K562 (cell line): ENCODE data around the gene EGF. TPM values are rescaled to one million over a fixed set of nuclear protein-coding genes. Genes with fewer than 3 reads are reported as not detected.

Source experiments
- HMGN3 ChIP-seq: IDR thresholded peaks from 2 replicates; pipeline ENCODE4 v1.6.1; 2011; ENCODE audit warnings: borderline replicate concordance, low read depth, mild to moderate bottlenecking, mixed read lengths, low read length; ENCODE audit not compliant: insufficient read length; ENCODE audit errors: extremely low read depth
- MTA3 ChIP-seq: fragments of 450-650 bp; formaldehyde crosslinking; IDR thresholded peaks from 2 replicates; pipeline ENCODE4 v1.6.1; 2017; ENCODE audit warnings: mild to moderate bottlenecking, borderline replicate concordance
- TEAD1 ChIP-seq, 2 experiments: fragments of 450-650 bp in 1 of 2; sonication (generic) in 1 of 2; formaldehyde crosslinking; IDR thresholded peaks; 2 replicates each; pipeline versions ENCODE4 v1.4.0 to v1.8.0; 2020 to 2022; ENCODE audit warnings: mild to moderate bottlenecking in 2 of 2, missing genetic modification reagents in 1 of 2
- TFAM ChIP-seq: fragments of 250-450 bp; sonication (Bioruptor Pico); conservative IDR thresholded peaks from 2 replicates; pipeline ENCODE4 v1.5.0; 2021; ENCODE audit warnings: mild to moderate bottlenecking, moderate library complexity
- polyA plus RNA-seq, 8 experiments: library from polyadenylated mRNA; depleted of rRNA in 4 of 8; stranded (reverse) in 5 of 8; unstranded in 3 of 8; fragments of >200 nt; fragmentation: Nextera tagmentation in 2 of 8; fragmentation: Illumina TruSeq in 1 of 8; extraction: Ambion mirVana in 2 of 8; extraction: Trizol in 1 of 8; gene quantifications; 2 replicates each; pipeline versions ENCODE4 v1.2.1 to v1.2.3, GENCODE V29; 2011 to 2014; ENCODE audit warnings: inconsistent platforms in 1 of 8, missing spikeins in 1 of 8
- total RNA-seq, 7 experiments: library from RNA; depleted of rRNA in 6 of 7; stranded (reverse); fragments of >200 nt in 6 of 7; fragmentation: Illumina TruSeq in 2 of 7; extraction: Trizol in 2 of 7; gene quantifications; 2 replicates each; pipeline versions ENCODE4 v1.2.1 to v1.2.3, GENCODE V29; 2011 to 2021; ENCODE audit warnings: low replicate concordance in 1 of 7
- TF ChIP-seq, protein P1 (sequence below): sonication (generic); formaldehyde crosslinking; IDR thresholded peaks from 2 replicates; pipeline ENCODE4 v1.8.0; 2023; ENCODE audit warnings: missing genetic modification reagents, mild to moderate bottlenecking, borderline replicate concordance
- TF ChIP-seq, protein P2 (sequence below): sonication (generic); formaldehyde crosslinking; IDR thresholded peaks from 2 replicates; pipeline ENCODE4 v1.8.1; 2022; ENCODE audit warnings: missing genetic modification reagents

The EGF gene
- total and polyA plus RNA-seq, 9 of the 15 experiments (the other 6 are each of a cell fraction or from before 2014, with no cell fraction given), result 0.32 to 3.1 (median 1.3) TPM

DNA sequence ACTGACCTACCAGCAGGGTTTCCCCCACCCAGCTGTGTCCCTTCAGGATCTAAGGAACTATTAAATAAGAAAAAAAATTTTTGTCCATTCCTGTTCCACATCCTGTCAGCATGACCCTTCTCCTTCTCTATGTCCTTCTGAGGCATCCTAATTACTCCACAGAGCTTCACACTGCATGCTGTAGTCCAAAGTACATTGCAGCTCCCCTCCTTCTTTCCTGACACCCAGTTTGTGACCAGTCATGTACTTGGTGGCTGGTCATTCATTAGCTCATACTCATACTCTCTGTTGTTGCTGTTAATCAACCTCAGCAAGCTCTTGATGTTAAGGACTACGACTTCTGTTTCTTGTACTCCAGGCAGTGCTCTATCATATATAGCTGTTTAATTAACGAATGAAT lies 2.4 kb upstream of the EGF start (continued):
- TF ChIP-seq, protein P1, sequence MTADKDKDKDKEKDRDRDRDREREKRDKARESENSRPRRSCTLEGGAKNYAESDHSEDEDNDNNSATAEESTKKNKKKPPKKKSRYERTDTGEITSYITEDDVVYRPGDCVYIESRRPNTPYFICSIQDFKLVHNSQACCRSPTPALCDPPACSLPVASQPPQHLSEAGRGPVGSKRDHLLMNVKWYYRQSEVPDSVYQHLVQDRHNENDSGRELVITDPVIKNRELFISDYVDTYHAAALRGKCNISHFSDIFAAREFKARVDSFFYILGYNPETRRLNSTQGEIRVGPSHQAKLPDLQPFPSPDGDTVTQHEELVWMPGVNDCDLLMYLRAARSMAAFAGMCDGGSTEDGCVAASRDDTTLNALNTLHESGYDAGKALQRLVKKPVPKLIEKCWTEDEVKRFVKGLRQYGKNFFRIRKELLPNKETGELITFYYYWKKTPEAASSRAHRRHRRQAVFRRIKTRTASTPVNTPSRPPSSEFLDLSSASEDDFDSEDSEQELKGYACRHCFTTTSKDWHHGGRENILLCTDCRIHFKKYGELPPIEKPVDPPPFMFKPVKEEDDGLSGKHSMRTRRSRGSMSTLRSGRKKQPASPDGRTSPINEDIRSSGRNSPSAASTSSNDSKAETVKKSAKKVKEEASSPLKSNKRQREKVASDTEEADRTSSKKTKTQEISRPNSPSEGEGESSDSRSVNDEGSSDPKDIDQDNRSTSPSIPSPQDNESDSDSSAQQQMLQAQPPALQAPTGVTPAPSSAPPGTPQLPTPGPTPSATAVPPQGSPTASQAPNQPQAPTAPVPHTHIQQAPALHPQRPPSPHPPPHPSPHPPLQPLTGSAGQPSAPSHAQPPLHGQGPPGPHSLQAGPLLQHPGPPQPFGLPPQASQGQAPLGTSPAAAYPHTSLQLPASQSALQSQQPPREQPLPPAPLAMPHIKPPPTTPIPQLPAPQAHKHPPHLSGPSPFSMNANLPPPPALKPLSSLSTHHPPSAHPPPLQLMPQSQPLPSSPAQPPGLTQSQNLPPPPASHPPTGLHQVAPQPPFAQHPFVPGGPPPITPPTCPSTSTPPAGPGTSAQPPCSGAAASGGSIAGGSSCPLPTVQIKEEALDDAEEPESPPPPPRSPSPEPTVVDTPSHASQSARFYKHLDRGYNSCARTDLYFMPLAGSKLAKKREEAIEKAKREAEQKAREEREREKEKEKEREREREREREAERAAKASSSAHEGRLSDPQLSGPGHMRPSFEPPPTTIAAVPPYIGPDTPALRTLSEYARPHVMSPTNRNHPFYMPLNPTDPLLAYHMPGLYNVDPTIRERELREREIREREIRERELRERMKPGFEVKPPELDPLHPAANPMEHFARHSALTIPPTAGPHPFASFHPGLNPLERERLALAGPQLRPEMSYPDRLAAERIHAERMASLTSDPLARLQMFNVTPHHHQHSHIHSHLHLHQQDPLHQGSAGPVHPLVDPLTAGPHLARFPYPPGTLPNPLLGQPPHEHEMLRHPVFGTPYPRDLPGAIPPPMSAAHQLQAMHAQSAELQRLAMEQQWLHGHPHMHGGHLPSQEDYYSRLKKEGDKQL (CRISPR knock-in tag), result no peak
- TF ChIP-seq, protein P2, sequence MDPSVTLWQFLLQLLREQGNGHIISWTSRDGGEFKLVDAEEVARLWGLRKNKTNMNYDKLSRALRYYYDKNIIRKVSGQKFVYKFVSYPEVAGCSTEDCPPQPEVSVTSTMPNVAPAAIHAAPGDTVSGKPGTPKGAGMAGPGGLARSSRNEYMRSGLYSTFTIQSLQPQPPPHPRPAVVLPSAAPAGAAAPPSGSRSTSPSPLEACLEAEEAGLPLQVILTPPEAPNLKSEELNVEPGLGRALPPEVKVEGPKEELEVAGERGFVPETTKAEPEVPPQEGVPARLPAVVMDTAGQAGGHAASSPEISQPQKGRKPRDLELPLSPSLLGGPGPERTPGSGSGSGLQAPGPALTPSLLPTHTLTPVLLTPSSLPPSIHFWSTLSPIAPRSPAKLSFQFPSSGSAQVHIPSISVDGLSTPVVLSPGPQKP (CRISPR knock-in tag), result no peak
- TF ChIP-seq MTA3 (no peak), TFAM (CRISPR knock-in tag) (no peak), TEAD1 (CRISPR knock-in tag; IDR thresholded peaks at IDR 0.05) (no peak), HMGN3 (no peak)
